ENCODE results near the gene TTN. TPM values are rescaled to one million over a fixed set of nuclear protein-coding genes. Genes with fewer than 3 reads are reported as not detected.

The TTN gene
- total and polyA plus RNA-seq, 2 of the 4 experiments (the other 2 are of a cell fraction) = 0.02 to 0.18 TPM

- no peak overlapping the region for H2BK5ac ChIP-seq (ENCODE audit: low read depth, low read length, poor library complexity, severe bottlenecking)
- no peak overlapping the region for H2AK5ac ChIP-seq (ENCODE audit: low read depth, low read length)
- ChIA-PET CTCF (interaction anchor here (0.5 to 1.4 kb wide), 3 partner anchors 71 to 106 kb away, joined by 3 to 7 read pairs (median 3); no protein-coding TSS in a partner anchor), POLR2A (ENCODE audit: unreplicated experiment) (no interaction called here)
- TF ChIP-seq CTCF (conservative IDR thresholded peaks at IDR 0.05; ENCODE audit: low read depth, low read length) (no peak), MAZ (IDR thresholded peaks at IDR 0.05; ENCODE audit: borderline replicate concordance, low read depth, low read length) (no peak), RCOR1 (IDR thresholded peaks at IDR 0.05; ENCODE audit: insufficient replicate concordance, low read length) (no peak), NFE2L2 (IDR thresholded peaks at IDR 0.05; ENCODE audit: low read depth, low read length) (no peak), ELK1 (IDR thresholded peaks at IDR 0.05; ENCODE audit: borderline replicate concordance, low read depth, low read length) (no peak), RAD21 (IDR thresholded peaks at IDR 0.05; ENCODE audit: low read length) (no peak), USF2 (IDR thresholded peaks at IDR 0.05; ENCODE audit: low read depth, low read length) (no peak), MAFK (IDR thresholded peaks at IDR 0.05; ENCODE audit: low read depth, low read length) (no peak), CEBPB (IDR thresholded peaks at IDR 0.05; ENCODE audit: low read depth, low read length) (no peak), MXI1 (IDR thresholded peaks at IDR 0.05; ENCODE audit: borderline replicate concordance, low read depth, low read length) (no peak), FOS (IDR thresholded peaks at IDR 0.05; ENCODE audit: low read depth, low read length) (no peak), BHLHE40 (IDR thresholded peaks at IDR 0.05; ENCODE audit: low read depth, low read length) (no peak), SMC3 (IDR thresholded peaks at IDR 0.05; ENCODE audit: low read depth, low read length) (no peak), RFX5 (IDR thresholded peaks at IDR 0.05; ENCODE audit: low read depth, low read length) (no peak), CHD1 (IDR thresholded peaks at IDR 0.05; ENCODE audit: low read depth, low read length) (no peak), POLR2A (IDR thresholded peaks at IDR 0.05; ENCODE audit: low read depth, low read length) (no peak)
- H3K14ac ChIP-seq (replicated peaks; ENCODE audit: low read depth, low read length) = no peak overlapping the region
- dilution Hi-C loops (cut with HindIII; ENCODE audit: low sequenced_read_pairs, unreplicated experiment) (no loop called here), in situ Hi-C loops (cut with MboI; ENCODE audit: low sequenced_read_pairs) (no loop called here), intact Hi-C loops (cut with micrococcal nuclease) (no loop called here)
- H3K27me3 ChIP-seq (ENCODE audit: control insufficient read depth, insufficient read depth, low read length) = no peaks in the 10 kb centered on the region
- H3K27ac ChIP-seq (ENCODE audit: insufficient read depth, low read length) = no peak overlapping the region
- H3K56ac ChIP-seq (ENCODE audit: extremely low read depth, insufficient read depth, low read length) = no peak overlapping the region
- H2AK9ac ChIP-seq (replicated peaks; ENCODE audit: low read depth, low read length, poor library complexity) = no peak overlapping the region
- no peaks in the 10 kb centered on the region for H3K36me3 ChIP-seq (ENCODE audit: control insufficient read depth, insufficient read depth, low read length)
- H4K5ac ChIP-seq (ENCODE audit: low read depth, low read length) = no peak overlapping the region
- H3K9me3 ChIP-seq (ENCODE audit: control insufficient read depth, insufficient read depth, low read length) = no peaks in the 10 kb centered on the region
- no peak overlapping the region for H3K9ac ChIP-seq (ENCODE audit: low read depth, low read length)
- no peak overlapping the region for H2BK20ac ChIP-seq (ENCODE audit: low read depth, low read length)
- no peak for ATAC-seq (ENCODE audit: low read depth)
- no peak overlapping the region for H2BK15ac ChIP-seq (ENCODE audit: low read depth, low read length)
- H3K4me2 ChIP-seq (ENCODE audit: low read depth, low read length) = no peak overlapping the region
- 0 out of 4 replicates have a peak overlapping the region, but pooled peaks of 1 of the 2 experiments have one; percentile 33 for H4K8ac ChIP-seq (ENCODE audit: low read depth in 2 of 2, low read length in 2 of 2)
- H3K4me3 ChIP-seq (ENCODE audit: insufficient read depth, low read depth, low read length) = no peak overlapping the region
- H4K91ac ChIP-seq (ENCODE audit: insufficient read depth, low read depth, low read length) = no peak overlapping the region
- no peaks in the 10 kb centered on the region for H3K9me1 ChIP-seq (ENCODE audit: insufficient read depth, low read length)
- no CpG with 5 or more reads among the region's 4 CpGs for WGBS, 2 experiments (ENCODE audit: extremely low coverage in 2 of 2, insufficient read length in 1 of 2)
- no peak for DNase-seq
- no peak overlapping the region for H2AFZ ChIP-seq (replicated peaks; ENCODE audit: low read length, poor library complexity)
- no peak overlapping the region for H3K18ac ChIP-seq (ENCODE audit: low read depth, low read length)
- no peaks in the 10 kb centered on the region for H3K79me1 ChIP-seq (ENCODE audit: low read depth in 1 of 2, low read length in 2 of 2)
- H3K23ac ChIP-seq (ENCODE audit: low read depth, low read length) = no peak overlapping the region
- H3K4ac ChIP-seq (ENCODE audit: low read depth, low read length) = no peak overlapping the region
- no peaks in the 10 kb centered on the region for H4K20me1 ChIP-seq (ENCODE audit: insufficient read depth, low read length)
- no peaks in the 10 kb centered on the region for H3K4me1 ChIP-seq (ENCODE audit: control insufficient read depth, insufficient read depth, low read length)
- no peak overlapping the region for H2BK120ac ChIP-seq (ENCODE audit: low read depth, low read length)
- no TSS peak for BruUV-seq (replicated peaks)
Measured at GRCh38 chr2:178819992-178820391, 12.8 kb upstream of the TTN start.

Measured in IMR-90 (cell line).